GM23338 (cell line): Measurements from ENCODE around the gene SLC32A1. TPM values are rescaled to one million over a fixed set of nuclear protein-coding genes. Genes with fewer than 3 reads are reported as not detected.

ENCODE experiments used
- ATAC-seq: fragments of 200-7000 bp; cut with Tn5 transposase; 3 replicates; pipeline ENCODE4 v1.9.1; 2020
- DNase-seq: peaks from one replicate; pipeline ENCODE4 v3.0.0-alpha.2; 2015; ENCODE audit warnings: low spot score
- H2AFZ ChIP-seq: fragments of 200-600 bp; sonication (generic); 2 replicates; pipeline ENCODE4 v1.8.0; 2016; ENCODE audit warnings: antibody characterized with exemption, mild to moderate bottlenecking, moderate library complexity
- H3F3A ChIP-seq: fragments of 200-600 bp; sonication (generic); replicated peaks from 2 replicates; pipeline ENCODE4 v1.8.0; 2017; ENCODE audit warnings: antibody characterized with exemption, mixed run types, low read depth
- H3K27ac ChIP-seq: fragments of 200-600 bp; sonication (generic); 2 replicates; pipeline ENCODE4 v1.6.1; 2016; ENCODE audit warnings: low read depth
- H3K27me3 ChIP-seq: fragments of 200-600 bp; sonication (generic); 2 replicates; pipeline ENCODE4 v1.8.0; 2016; ENCODE audit warnings: mild to moderate bottlenecking, mixed run types, moderate library complexity; ENCODE audit not compliant: insufficient read depth
- H3K36me3 ChIP-seq: fragments of 200-600 bp; sonication (generic); 2 replicates; pipeline ENCODE4 v1.8.0; 2016; ENCODE audit warnings: mild to moderate bottlenecking; ENCODE audit not compliant: insufficient read depth
- H3K4me1 ChIP-seq: fragments of 200-600 bp; sonication (generic); 2 replicates; pipeline ENCODE4 v1.8.0; 2016; ENCODE audit warnings: mild to moderate bottlenecking, moderate library complexity; ENCODE audit not compliant: insufficient read depth
- H3K4me2 ChIP-seq: fragments of 200-600 bp; sonication (generic); 2 replicates; pipeline ENCODE4 v1.7.1; 2017; ENCODE audit warnings: mixed run types
- H3K4me3 ChIP-seq: fragments of 200-600 bp; sonication (generic); 2 replicates; pipeline ENCODE4 v1.6.1; 2016; ENCODE audit warnings: mixed run types
- H3K79me2 ChIP-seq: fragments of 200-600 bp; sonication (generic); replicated peaks from 2 replicates; pipeline ENCODE4 v1.8.0; 2017; ENCODE audit warnings: mild to moderate bottlenecking; ENCODE audit not compliant: insufficient read depth
- H3K9me2 ChIP-seq: fragments of 200-600 bp; sonication (generic); 2 replicates; pipeline ENCODE4 v1.8.0; 2017; ENCODE audit not compliant: insufficient read depth
- H4K20me1 ChIP-seq: fragments of 200-600 bp; sonication (generic); replicated peaks from 2 replicates; pipeline ENCODE4 v1.8.0; 2017; ENCODE audit warnings: mild to moderate bottlenecking; ENCODE audit not compliant: insufficient read depth
- H3K27ac Mint-ChIP-seq: 2 replicates; pipeline ENCODE4 v1.8.0; 2020; ENCODE audit warnings: inconsistent platforms, mild to moderate bottlenecking, moderate library complexity, mixed read lengths
- H3K27me3 Mint-ChIP-seq: 3 replicates; pipeline ENCODE4 v1.8.0; 2022; ENCODE audit warnings: low read depth, mild to moderate bottlenecking, moderate library complexity, mixed read lengths, inconsistent platforms; ENCODE audit not compliant: insufficient read depth, poor library complexity
- H3K36me3 Mint-ChIP-seq: 3 replicates; pipeline ENCODE4 v1.8.0; 2021; ENCODE audit warnings: low read depth, mild to moderate bottlenecking, inconsistent platforms, moderate library complexity, mixed read lengths
- H3K4me1 Mint-ChIP-seq: 3 replicates; pipeline ENCODE4 v1.8.0; 2020; ENCODE audit warnings: mild to moderate bottlenecking, inconsistent platforms, mixed read lengths
- H3K4me3 Mint-ChIP-seq: 3 replicates; pipeline ENCODE4 v1.8.0; 2021; ENCODE audit warnings: moderate library complexity, mild to moderate bottlenecking, inconsistent platforms, mixed read lengths
- H3K9me3 Mint-ChIP-seq: 3 replicates; pipeline ENCODE4 v1.8.0; 2020; ENCODE audit warnings: moderate library complexity, mild to moderate bottlenecking, inconsistent platforms, mixed read lengths
- CREB1 ChIP-seq: fragments of 250-450 bp; sonication (Bioruptor Pico); IDR thresholded peaks from 2 replicates; pipeline ENCODE4 v1.5.0; 2020; ENCODE audit warnings: low read depth, mild to moderate bottlenecking, moderate library complexity
- EZH2 ChIP-seq: fragments of 200-600 bp; sonication (generic); IDR thresholded peaks from one replicate; pipeline ENCODE4 v1.8.0; 2017; ENCODE audit warnings: antibody characterized with exemption, mild to moderate bottlenecking, low read depth; ENCODE audit not compliant: unreplicated experiment
- EZH2phosphoT487 ChIP-seq: fragments of 200-600 bp; sonication (generic); IDR thresholded peaks from one replicate; pipeline ENCODE4 v1.8.1; 2018; ENCODE audit warnings: antibody characterized with exemption; ENCODE audit not compliant: unreplicated experiment
- JUNB ChIP-seq: IDR thresholded peaks from one replicate; pipeline ENCODE4 v1.6.1; 2016; ENCODE audit warnings: antibody characterized with exemption; ENCODE audit not compliant: unreplicated experiment
- NANOG ChIP-seq: IDR thresholded peaks from 2 replicates; pipeline ENCODE4 v1.6.1; 2016; ENCODE audit warnings: antibody characterized with exemption, borderline replicate concordance
- POLR2AphosphoS5 ChIP-seq: IDR thresholded peaks from 2 replicates; pipeline ENCODE4 v1.6.1; 2016; ENCODE audit warnings: antibody characterized with exemption, low read depth
- STAT1 ChIP-seq: IDR thresholded peaks from one replicate; pipeline ENCODE4 v1.6.1; 2016; ENCODE audit warnings: antibody characterized with exemption; ENCODE audit not compliant: unreplicated experiment
- ZNF114 ChIP-seq: fragments of 250-450 bp; sonication (Bioruptor Pico); IDR thresholded peaks from 2 replicates; pipeline ENCODE4 v1.5.0; 2020; ENCODE audit warnings: mild to moderate bottlenecking, moderate library complexity
- ZNF331 ChIP-seq: fragments of 250-450 bp; sonication (Bioruptor Pico); IDR thresholded peaks from 2 replicates; pipeline ENCODE4 v1.5.0; 2020; ENCODE audit warnings: low read depth, mild to moderate bottlenecking, moderate library complexity
- polyA plus RNA-seq: library from polyadenylated mRNA; unstranded; fragments of >200 nt; fragmentation: Nextera tagmentation; extraction: Ambion mirVana; gene quantifications from 2 replicates; pipeline ENCODE4 v1.2.1, GENCODE V29; 2016
- total RNA-seq: library from RNA; depleted of rRNA; stranded (reverse); fragments of >200 nt; shearing (Covaris generic); gene quantifications from 2 replicates; pipeline ENCODE4 v1.2.3, GENCODE V29; 2014
- TF ChIP-seq, protein P1 (sequence below), 2 experiments: fragments of 200-600 bp in 1 of 2; sonication (generic) in 1 of 2; conservative IDR thresholded peaks; 2 replicates each; pipeline versions ENCODE4 v1.5.1 to v1.6.1; 2016 to 2017; ENCODE audit warnings: antibody characterized with exemption in 2 of 2, low read depth in 2 of 2, mild to moderate bottlenecking in 2 of 2, moderate library complexity in 1 of 2
- TF ChIP-seq, protein P2 (sequence below): IDR thresholded peaks from one replicate; pipeline ENCODE4 v1.6.1; 2018; ENCODE audit warnings: antibody characterized with exemption; ENCODE audit not compliant: unreplicated experiment
- TF ChIP-seq, protein P3 (sequence below): fragments of 250-450 bp; sonication (Bioruptor Pico); IDR thresholded peaks from 2 replicates; pipeline ENCODE4 v1.5.0; 2020; ENCODE audit warnings: mild to moderate bottlenecking, moderate library complexity

Gene SLC32A1
- total and polyA plus RNA-seq, 2 experiments from 2014 or later, result 0.87 TPM; not detected in 1

DNA sequence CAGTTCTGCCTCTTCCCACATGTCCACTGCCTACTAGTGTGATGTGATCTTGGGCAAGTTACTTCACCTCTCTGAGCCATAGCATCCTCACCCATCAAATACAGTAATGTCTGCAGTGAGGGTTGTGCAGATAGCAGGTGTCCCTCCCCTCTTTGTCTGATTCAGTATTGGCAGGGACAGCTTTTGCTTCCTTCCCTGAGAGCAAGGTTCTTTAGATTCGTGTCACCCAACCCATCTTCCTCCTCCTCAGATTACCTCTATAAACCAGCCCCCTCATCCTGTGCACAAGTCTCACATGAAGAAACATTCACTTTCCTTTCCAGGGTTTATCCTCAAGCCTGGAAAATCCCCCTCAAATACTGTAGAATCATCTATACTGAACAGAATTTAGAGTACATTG lies 39.3 kb downstream of the SLC32A1 start:
- DNase-seq, result no peak
- no peaks in the 10 kb centered on the region for H3K27me3 ChIP-seq
- ATAC-seq, result no peak
- no peaks in the 10 kb centered on the region for H3K9me2 ChIP-seq
- H3K4me2 ChIP-seq, result no peak overlapping the region
- H3K4me1 ChIP-seq, result peaks cover 16% of the 10 kb centered on the region; the same call in 1 of the 2 replicates
- no peaks in the 10 kb centered on the region for H4K20me1 ChIP-seq
- no peaks in the 10 kb centered on the region for H3K27me3 Mint-ChIP-seq
- H3K27ac Mint-ChIP-seq, result no peak overlapping the region
- H3K4me1 Mint-ChIP-seq, result peaks cover 11% of the 10 kb centered on the region
- H3K27ac ChIP-seq, result no peak overlapping the region
- no peak overlapping the region for H2AFZ ChIP-seq
- no peaks in the 10 kb centered on the region for H3K9me3 Mint-ChIP-seq
- H3K4me3 Mint-ChIP-seq, result no peak overlapping the region
- TF ChIP-seq, protein P1, sequence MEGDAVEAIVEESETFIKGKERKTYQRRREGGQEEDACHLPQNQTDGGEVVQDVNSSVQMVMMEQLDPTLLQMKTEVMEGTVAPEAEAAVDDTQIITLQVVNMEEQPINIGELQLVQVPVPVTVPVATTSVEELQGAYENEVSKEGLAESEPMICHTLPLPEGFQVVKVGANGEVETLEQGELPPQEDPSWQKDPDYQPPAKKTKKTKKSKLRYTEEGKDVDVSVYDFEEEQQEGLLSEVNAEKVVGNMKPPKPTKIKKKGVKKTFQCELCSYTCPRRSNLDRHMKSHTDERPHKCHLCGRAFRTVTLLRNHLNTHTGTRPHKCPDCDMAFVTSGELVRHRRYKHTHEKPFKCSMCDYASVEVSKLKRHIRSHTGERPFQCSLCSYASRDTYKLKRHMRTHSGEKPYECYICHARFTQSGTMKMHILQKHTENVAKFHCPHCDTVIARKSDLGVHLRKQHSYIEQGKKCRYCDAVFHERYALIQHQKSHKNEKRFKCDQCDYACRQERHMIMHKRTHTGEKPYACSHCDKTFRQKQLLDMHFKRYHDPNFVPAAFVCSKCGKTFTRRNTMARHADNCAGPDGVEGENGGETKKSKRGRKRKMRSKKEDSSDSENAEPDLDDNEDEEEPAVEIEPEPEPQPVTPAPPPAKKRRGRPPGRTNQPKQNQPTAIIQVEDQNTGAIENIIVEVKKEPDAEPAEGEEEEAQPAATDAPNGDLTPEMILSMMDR (conservative IDR thresholded peaks at IDR 0.05; ENCODE audit: low read depth in 2 of 2), result no peak
- no peak for TF ChIP-seq ZNF331 (CRISPR knock-in tag)
- TF ChIP-seq NANOG, result no peak
- TF ChIP-seq JUNB, result no peak
- TF ChIP-seq, protein P2, sequence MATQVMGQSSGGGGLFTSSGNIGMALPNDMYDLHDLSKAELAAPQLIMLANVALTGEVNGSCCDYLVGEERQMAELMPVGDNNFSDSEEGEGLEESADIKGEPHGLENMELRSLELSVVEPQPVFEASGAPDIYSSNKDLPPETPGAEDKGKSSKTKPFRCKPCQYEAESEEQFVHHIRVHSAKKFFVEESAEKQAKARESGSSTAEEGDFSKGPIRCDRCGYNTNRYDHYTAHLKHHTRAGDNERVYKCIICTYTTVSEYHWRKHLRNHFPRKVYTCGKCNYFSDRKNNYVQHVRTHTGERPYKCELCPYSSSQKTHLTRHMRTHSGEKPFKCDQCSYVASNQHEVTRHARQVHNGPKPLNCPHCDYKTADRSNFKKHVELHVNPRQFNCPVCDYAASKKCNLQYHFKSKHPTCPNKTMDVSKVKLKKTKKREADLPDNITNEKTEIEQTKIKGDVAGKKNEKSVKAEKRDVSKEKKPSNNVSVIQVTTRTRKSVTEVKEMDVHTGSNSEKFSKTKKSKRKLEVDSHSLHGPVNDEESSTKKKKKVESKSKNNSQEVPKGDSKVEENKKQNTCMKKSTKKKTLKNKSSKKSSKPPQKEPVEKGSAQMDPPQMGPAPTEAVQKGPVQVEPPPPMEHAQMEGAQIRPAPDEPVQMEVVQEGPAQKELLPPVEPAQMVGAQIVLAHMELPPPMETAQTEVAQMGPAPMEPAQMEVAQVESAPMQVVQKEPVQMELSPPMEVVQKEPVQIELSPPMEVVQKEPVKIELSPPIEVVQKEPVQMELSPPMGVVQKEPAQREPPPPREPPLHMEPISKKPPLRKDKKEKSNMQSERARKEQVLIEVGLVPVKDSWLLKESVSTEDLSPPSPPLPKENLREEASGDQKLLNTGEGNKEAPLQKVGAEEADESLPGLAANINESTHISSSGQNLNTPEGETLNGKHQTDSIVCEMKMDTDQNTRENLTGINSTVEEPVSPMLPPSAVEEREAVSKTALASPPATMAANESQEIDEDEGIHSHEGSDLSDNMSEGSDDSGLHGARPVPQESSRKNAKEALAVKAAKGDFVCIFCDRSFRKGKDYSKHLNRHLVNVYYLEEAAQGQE, result no peak
- no peak for TF ChIP-seq ZNF114 (CRISPR knock-in tag)
- no peak for TF ChIP-seq CREB1
- TF ChIP-seq EZH2, result no peak
- TF ChIP-seq STAT1, result no peak
- no peak for TF ChIP-seq POLR2AphosphoS5
- TF ChIP-seq, protein P3, sequence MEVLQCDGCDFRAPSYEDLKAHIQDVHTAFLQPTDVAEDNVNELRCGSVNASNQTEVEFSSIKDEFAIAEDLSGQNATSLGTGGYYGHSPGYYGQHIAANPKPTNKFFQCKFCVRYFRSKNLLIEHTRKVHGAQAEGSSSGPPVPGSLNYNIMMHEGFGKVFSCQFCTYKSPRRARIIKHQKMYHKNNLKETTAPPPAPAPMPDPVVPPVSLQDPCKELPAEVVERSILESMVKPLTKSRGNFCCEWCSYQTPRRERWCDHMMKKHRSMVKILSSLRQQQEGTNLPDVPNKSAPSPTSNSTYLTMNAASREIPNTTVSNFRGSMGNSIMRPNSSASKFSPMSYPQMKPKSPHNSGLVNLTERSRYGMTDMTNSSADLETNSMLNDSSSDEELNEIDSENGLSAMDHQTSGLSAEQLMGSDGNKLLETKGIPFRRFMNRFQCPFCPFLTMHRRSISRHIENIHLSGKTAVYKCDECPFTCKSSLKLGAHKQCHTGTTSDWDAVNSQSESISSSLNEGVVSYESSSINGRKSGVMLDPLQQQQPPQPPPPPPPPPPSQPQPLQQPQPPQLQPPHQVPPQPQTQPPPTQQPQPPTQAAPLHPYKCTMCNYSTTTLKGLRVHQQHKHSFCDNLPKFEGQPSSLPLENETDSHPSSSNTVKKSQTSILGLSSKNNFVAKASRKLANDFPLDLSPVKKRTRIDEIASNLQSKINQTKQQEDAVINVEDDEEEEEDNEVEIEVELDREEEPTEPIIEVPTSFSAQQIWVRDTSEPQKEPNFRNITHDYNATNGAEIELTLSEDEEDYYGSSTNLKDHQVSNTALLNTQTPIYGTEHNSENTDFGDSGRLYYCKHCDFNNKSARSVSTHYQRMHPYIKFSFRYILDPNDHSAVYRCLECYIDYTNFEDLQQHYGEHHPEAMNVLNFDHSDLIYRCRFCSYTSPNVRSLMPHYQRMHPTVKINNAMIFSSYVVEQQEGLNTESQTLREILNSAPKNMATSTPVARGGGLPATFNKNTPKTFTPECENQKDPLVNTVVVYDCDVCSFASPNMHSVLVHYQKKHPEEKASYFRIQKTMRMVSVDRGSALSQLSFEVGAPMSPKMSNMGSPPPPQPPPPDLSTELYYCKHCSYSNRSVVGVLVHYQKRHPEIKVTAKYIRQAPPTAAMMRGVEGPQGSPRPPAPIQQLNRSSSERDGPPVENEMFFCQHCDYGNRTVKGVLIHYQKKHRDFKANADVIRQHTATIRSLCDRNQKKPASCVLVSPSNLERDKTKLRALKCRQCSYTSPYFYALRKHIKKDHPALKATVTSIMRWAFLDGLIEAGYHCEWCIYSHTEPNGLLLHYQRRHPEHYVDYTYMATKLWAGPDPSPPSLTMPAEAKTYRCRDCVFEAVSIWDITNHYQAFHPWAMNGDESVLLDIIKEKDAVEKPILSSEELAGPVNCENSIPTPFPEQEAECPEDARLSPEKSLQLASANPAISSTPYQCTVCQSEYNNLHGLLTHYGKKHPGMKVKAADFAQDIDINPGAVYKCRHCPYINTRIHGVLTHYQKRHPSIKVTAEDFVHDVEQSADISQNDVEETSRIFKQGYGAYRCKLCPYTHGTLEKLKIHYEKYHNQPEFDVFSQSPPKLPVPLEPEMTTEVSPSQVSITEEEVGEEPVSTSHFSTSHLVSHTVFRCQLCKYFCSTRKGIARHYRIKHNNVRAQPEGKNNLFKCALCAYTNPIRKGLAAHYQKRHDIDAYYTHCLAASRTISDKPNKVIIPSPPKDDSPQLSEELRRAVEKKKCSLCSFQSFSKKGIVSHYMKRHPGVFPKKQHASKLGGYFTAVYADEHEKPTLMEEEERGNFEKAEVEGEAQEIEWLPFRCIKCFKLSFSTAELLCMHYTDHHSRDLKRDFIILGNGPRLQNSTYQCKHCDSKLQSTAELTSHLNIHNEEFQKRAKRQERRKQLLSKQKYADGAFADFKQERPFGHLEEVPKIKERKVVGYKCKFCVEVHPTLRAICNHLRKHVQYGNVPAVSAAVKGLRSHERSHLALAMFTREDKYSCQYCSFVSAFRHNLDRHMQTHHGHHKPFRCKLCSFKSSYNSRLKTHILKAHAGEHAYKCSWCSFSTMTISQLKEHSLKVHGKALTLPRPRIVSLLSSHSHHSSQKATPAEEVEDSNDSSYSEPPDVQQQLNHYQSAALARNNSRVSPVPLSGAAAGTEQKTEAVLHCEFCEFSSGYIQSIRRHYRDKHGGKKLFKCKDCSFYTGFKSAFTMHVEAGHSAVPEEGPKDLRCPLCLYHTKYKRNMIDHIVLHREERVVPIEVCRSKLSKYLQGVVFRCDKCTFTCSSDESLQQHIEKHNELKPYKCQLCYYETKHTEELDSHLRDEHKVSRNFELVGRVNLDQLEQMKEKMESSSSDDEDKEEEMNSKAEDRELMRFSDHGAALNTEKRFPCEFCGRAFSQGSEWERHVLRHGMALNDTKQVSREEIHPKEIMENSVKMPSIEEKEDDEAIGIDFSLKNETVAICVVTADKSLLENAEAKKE (CRISPR knock-in tag), result no peak
- no peak for TF ChIP-seq EZH2phosphoT487
- no peak overlapping the region for H3K4me3 ChIP-seq
- no peaks in the 10 kb centered on the region for H3K79me2 ChIP-seq
- H3F3A ChIP-seq, result no peaks in the 10 kb centered on the region; the same call in 1 of the 2 replicates
- H3K36me3 ChIP-seq, result peaks cover 25% of the 10 kb centered on the region; the same call in 1 of the 2 replicates
- peaks cover 48% of the 10 kb centered on the region for H3K36me3 Mint-ChIP-seq
